ENCODE results near the gene NRARP.
A peak's percentile ranks its signal among the peaks of the same experiment; 100 is the strongest.

Gene NRARP, protein sequence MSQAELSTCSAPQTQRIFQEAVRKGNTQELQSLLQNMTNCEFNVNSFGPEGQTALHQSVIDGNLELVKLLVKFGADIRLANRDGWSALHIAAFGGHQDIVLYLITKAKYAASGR

GRCh38 chr9:137302118-137302448 lies at the start of gene NRARP:
Gene NRARP (minus strand): TSS chr9:137302271. CDS start chr9:137301928, 343 bp downstream.
- Histone ChIP-seq H3K4me2 (peak within 1 kb of the TSS; percentile 36; the same call in 1 of the 2 replicates), H3K4me1 (ENCODE audit: low read depth, poor library complexity, severe bottlenecking) (peaks cover 10% of the 10 kb centered on the region), H3K27me3 (ENCODE audit: insufficient read depth, low read depth) (peaks cover 43% of the 10 kb centered on the region), H3K9ac (no peak within 1 kb of the TSS), H2AFZ (ENCODE audit: low read depth) (peak within 1 kb of the TSS; percentile 52; the same call in 1 of the 2 replicates), H4K20me1 (ENCODE audit: insufficient read depth) (no peaks in the 10 kb centered on the region), H3K27ac (no peak within 1 kb of the TSS), H3K4me3 (IDR thresholded peaks at IDR 0.05; ENCODE audit: insufficient read depth, low read depth, low read length) (no peak within 1 kb of the TSS), H3K79me2 (ENCODE audit: insufficient read depth, low read depth) (no peaks in the 10 kb centered on the region), H3K36me3 (ENCODE audit: insufficient read depth) (no peaks in the 10 kb centered on the region)
- TF ChIP-seq, protein P1, sequence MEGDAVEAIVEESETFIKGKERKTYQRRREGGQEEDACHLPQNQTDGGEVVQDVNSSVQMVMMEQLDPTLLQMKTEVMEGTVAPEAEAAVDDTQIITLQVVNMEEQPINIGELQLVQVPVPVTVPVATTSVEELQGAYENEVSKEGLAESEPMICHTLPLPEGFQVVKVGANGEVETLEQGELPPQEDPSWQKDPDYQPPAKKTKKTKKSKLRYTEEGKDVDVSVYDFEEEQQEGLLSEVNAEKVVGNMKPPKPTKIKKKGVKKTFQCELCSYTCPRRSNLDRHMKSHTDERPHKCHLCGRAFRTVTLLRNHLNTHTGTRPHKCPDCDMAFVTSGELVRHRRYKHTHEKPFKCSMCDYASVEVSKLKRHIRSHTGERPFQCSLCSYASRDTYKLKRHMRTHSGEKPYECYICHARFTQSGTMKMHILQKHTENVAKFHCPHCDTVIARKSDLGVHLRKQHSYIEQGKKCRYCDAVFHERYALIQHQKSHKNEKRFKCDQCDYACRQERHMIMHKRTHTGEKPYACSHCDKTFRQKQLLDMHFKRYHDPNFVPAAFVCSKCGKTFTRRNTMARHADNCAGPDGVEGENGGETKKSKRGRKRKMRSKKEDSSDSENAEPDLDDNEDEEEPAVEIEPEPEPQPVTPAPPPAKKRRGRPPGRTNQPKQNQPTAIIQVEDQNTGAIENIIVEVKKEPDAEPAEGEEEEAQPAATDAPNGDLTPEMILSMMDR (conservative IDR thresholded peaks at IDR 0.05; ENCODE audit: low read depth, low read length), result no peak

DNA sequence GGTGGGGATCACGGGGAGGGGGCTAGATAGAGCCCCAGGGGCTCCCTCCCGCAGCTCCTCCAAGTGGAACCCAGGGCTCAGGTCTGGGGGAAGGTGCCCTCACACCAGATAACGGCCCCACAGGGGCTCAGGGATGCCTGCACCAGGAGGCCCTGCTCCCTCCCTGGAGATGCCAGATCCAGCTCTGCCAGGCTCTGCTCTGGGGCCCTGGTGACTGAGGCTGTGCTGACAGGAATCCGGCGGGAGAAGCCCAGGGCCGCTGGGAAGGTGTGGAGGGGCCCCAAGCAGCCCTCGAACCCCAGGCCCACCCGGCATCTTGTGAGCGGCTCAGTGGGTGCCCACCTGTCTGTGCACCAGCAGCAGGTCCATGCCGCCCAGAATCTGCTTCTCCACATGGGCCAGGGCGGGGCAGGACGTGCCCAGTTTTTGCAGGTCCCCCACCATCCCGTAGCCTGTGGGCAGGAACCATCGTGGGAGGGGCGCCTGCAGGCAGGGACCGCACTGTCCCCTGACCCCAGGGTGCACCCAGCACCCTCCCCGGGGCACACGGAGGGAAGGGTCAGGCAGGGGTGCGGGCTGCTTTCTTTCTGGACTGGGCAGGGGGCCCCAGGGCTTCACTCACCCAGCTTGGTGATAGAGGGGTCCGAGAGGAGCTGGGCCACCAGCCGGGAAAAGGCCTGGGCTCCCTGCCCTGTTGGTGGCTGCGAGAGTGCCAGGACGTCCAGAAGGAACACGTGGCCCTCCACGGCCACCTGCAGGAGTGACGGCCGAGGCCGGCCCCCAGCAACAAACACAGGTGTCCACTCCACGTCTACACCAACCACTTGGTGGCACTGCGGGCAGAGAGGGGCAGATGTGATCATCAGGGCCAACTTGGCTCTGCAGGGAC lies 48.9 kb upstream of the NRARP start:
- no peaks in the 10 kb centered on the region for H4K20me1 ChIP-seq (ENCODE audit: insufficient read depth)
- H3K36me3 ChIP-seq (ENCODE audit: insufficient read depth), result no peaks in the 10 kb centered on the region
- no peak overlapping the region for H3K27ac ChIP-seq
- no peak overlapping the region for H3K4me2 ChIP-seq
- TF ChIP-seq, protein P1 (conservative IDR thresholded peaks at IDR 0.05; ENCODE audit: low read depth, low read length), result no peak
- H3K27me3 ChIP-seq (ENCODE audit: insufficient read depth, low read depth), result peaks cover 32% of the 10 kb centered on the region
- H3K79me2 ChIP-seq (ENCODE audit: insufficient read depth, low read depth), result no peaks in the 10 kb centered on the region
- no peak overlapping the region for H3K9ac ChIP-seq
- H2AFZ ChIP-seq (ENCODE audit: low read depth), result no peak overlapping the region
- no peaks in the 10 kb centered on the region for H3K4me1 ChIP-seq (ENCODE audit: low read depth, poor library complexity, severe bottlenecking)
- H3K4me3 ChIP-seq (IDR thresholded peaks at IDR 0.05; ENCODE audit: insufficient read depth, low read depth, low read length), result no peak overlapping the region

- Histone ChIP-seq H3K4me3 (IDR thresholded peaks at IDR 0.05; ENCODE audit: insufficient read depth, low read depth, low read length) (no peak overlapping the region), H2AFZ (ENCODE audit: low read depth) (no peak overlapping the region), H3K36me3 (ENCODE audit: insufficient read depth) (no peaks in the 10 kb centered on the region), H4K20me1 (ENCODE audit: insufficient read depth) (no peaks in the 10 kb centered on the region), H3K9ac (no peak overlapping the region), H3K27me3 (ENCODE audit: insufficient read depth, low read depth) (peaks cover 42% of the 10 kb centered on the region), H3K4me1 (ENCODE audit: low read depth, poor library complexity, severe bottlenecking) (no peaks in the 10 kb centered on the region), H3K79me2 (ENCODE audit: insufficient read depth, low read depth) (no peaks in the 10 kb centered on the region), H3K4me2 (no peak overlapping the region), H3K27ac (no peak overlapping the region)
- TF ChIP-seq, protein P1 (conservative IDR thresholded peaks at IDR 0.05; ENCODE audit: low read depth, low read length), result no peak
These were observed 47.5 kb upstream of the NRARP start for GRCh38 chr9:137349471-137350033.

DNA sequence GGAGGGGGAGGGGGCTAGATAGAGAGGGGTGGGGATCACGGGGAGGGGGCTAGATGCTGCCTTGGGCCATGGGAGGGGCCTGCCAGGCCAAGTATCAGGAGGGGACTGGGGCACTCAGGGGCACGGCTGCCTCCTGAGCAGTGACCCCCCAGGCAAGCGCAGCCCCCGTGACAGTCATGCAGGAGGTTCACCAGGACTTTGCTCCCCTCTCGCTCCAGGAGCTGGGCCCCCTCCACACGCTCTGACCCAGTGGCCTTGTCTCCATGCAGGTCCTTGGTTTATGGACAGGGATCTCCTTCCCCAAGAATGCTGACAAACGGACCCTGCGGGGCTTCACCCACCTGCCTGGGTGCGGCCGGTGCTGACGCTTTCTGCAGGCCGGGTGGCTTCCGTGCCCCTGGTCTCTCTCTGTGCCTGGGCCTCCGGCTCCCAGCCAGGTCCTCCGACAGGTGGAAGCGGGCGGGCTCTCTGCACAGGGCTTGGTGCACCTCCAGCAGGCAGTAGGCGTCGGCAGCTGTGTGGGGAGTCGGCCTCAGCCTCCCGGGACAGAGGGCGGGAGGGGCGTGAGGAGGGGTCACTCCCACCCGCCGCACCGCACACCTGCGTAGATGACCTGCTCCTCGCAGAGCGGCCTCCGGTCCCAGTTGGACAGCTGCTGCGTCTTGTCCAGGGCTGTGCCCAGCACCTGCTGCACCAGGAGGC lies 46.8 kb upstream of the NRARP start:
- no peaks in the 10 kb centered on the region for H3K36me3 ChIP-seq (ENCODE audit: insufficient read depth)

More for the DNA sequence above, 46.8 kb upstream of the NRARP start:
- Histone ChIP-seq H3K79me2 (ENCODE audit: insufficient read depth, low read depth) (no peaks in the 10 kb centered on the region), H3K4me1 (ENCODE audit: low read depth, poor library complexity, severe bottlenecking) (no peaks in the 10 kb centered on the region), H2AFZ (ENCODE audit: low read depth) (no peak overlapping the region), H3K4me3 (IDR thresholded peaks at IDR 0.05; ENCODE audit: insufficient read depth, low read depth, low read length) (no peak overlapping the region), H4K20me1 (ENCODE audit: insufficient read depth) (no peaks in the 10 kb centered on the region), H3K27ac (no peak overlapping the region), H3K9ac (no peak overlapping the region), H3K4me2 (no peak overlapping the region), H3K27me3 (ENCODE audit: insufficient read depth, low read depth) (peaks cover 49% of the 10 kb centered on the region)
- TF ChIP-seq, protein P1 (conservative IDR thresholded peaks at IDR 0.05; ENCODE audit: low read depth, low read length), result no peak

Measured in KMS-11 (cell line).